Measurements from ENCODE around the gene MELTF. TPM values are rescaled to one million over a fixed set of nuclear protein-coding genes. Genes with fewer than 3 reads are reported as not detected.

MELTF gene
- total RNA-seq, 1 donor from 2014 or later: 5.2 TPM

GRCh38 chr3:196976941-196977340 is 52.7 kb downstream of the MELTF start:
- Mint-ChIP-seq H3K36me3 (ENCODE audit: low read depth) (peaks cover 2% of the 10 kb centered on the region), H3K27ac (ENCODE audit: unreplicated experiment) (no peak overlapping the region), H3K27me3 (ENCODE audit: low read depth) (no peaks in the 10 kb centered on the region), H3K4me1 (ENCODE audit: low read depth) (peaks cover 2% of the 10 kb centered on the region), H3K9me3 (ENCODE audit: low read depth) (no peaks in the 10 kb centered on the region), H3K4me3 (ENCODE audit: unreplicated experiment) (no peak overlapping the region)
- DNase-seq (ENCODE audit: low spot score): no peak
- no peak for TF ChIP-seq CTCF (IDR thresholded peaks at IDR 0.05)

- DNase-seq (ENCODE audit: low spot score): no peak
- Mint-ChIP-seq H3K27ac (ENCODE audit: unreplicated experiment) (no peak overlapping the region), H3K36me3 (ENCODE audit: low read depth) (peaks cover 2% of the 10 kb centered on the region), H3K4me3 (ENCODE audit: unreplicated experiment) (no peak overlapping the region), H3K9me3 (ENCODE audit: low read depth) (no peaks in the 10 kb centered on the region), H3K27me3 (ENCODE audit: low read depth) (no peaks in the 10 kb centered on the region), H3K4me1 (ENCODE audit: low read depth) (peaks cover 2% of the 10 kb centered on the region)
- TF ChIP-seq CTCF (IDR thresholded peaks at IDR 0.05): no peak
Measured at GRCh38 chr3:196975349-196975748, 54.3 kb downstream of the MELTF start.

GRCh38 chr3:196974661-196975060 is 55.0 kb downstream of the MELTF start:
- Mint-ChIP-seq H3K4me3 (ENCODE audit: unreplicated experiment) (no peak overlapping the region), H3K27me3 (ENCODE audit: low read depth) (no peaks in the 10 kb centered on the region), H3K9me3 (ENCODE audit: low read depth) (no peaks in the 10 kb centered on the region), H3K4me1 (ENCODE audit: low read depth) (peaks cover 2% of the 10 kb centered on the region), H3K36me3 (ENCODE audit: low read depth) (peaks cover 2% of the 10 kb centered on the region), H3K27ac (ENCODE audit: unreplicated experiment) (no peak overlapping the region)
- no peak for TF ChIP-seq CTCF (IDR thresholded peaks at IDR 0.05)
- no peak for DNase-seq (ENCODE audit: low spot score)

GRCh38 chr3:196971094-196971698 is 58.4 kb downstream of the MELTF start:
- DNase-seq (ENCODE audit: low spot score): no peak
- no peaks in the 10 kb centered on the region for H3K36me3 Mint-ChIP-seq (ENCODE audit: low read depth)
- TF ChIP-seq CTCF (IDR thresholded peaks at IDR 0.05): no peak
- H3K9me3 Mint-ChIP-seq (ENCODE audit: low read depth): no peaks in the 10 kb centered on the region
- H3K27me3 Mint-ChIP-seq (ENCODE audit: low read depth): no peaks in the 10 kb centered on the region
- peaks cover 8% of the 10 kb centered on the region for H3K4me1 Mint-ChIP-seq (ENCODE audit: low read depth)
- H3K4me3 Mint-ChIP-seq (ENCODE audit: unreplicated experiment): no peak overlapping the region
- H3K27ac Mint-ChIP-seq (ENCODE audit: unreplicated experiment): no peak overlapping the region

GRCh38 chr3:196970547-196971093 is 59.0 kb downstream of the MELTF start:
- no peak for TF ChIP-seq CTCF (IDR thresholded peaks at IDR 0.05)
- Mint-ChIP-seq H3K4me1 (ENCODE audit: low read depth) (peaks cover 8% of the 10 kb centered on the region), H3K4me3 (ENCODE audit: unreplicated experiment) (peak overlapping the region; percentile 54), H3K9me3 (ENCODE audit: low read depth) (no peaks in the 10 kb centered on the region), H3K27ac (ENCODE audit: unreplicated experiment) (no peak overlapping the region), H3K27me3 (ENCODE audit: low read depth) (no peaks in the 10 kb centered on the region), H3K36me3 (ENCODE audit: low read depth) (no peaks in the 10 kb centered on the region)
- no peak for DNase-seq (ENCODE audit: low spot score)
